Transverse colon (tissue), 3 donors: ENCODE measurements around the gene BAG2.

Experiments used
- CTCF ChIP-seq, 5 experiments: fragments of 200-600 bp in 3 of 5; fragments of 450-650 bp in 2 of 5; sonication (generic) in 3 of 5; IDR thresholded peaks; 1 replicate in 2 of 5; 2 replicates in 3 of 5; pipeline ENCODE4 v1.5.1; 2016 to 2017; ENCODE audit warnings: antibody characterized with exemption in 5 of 5, inconsistent platforms in 3 of 5, mild to moderate bottlenecking in 2 of 5, moderate library complexity in 1 of 5
- POLR2A ChIP-seq: fragments of 450-650 bp; IDR thresholded peaks from one replicate; pipeline ENCODE4 v1.6.1; 2016; ENCODE audit warnings: antibody characterized with exemption, mild to moderate bottlenecking, moderate library complexity

- no peak for TF ChIP-seq CTCF (IDR thresholded peaks at IDR 0.05)
- TF ChIP-seq POLR2A = no peak
Measured at GRCh38 chr6:57147955-57148858, 23.9 kb upstream of the BAG2 start.
